HEK293 (cell line): ENCODE data around the gene NOX1.

Source experiments
- CTCF ChIA-PET: fragments of 350-600 bp; formaldehyde crosslinking; extraction: SDS; loops from one replicate; lab custom pipeline; 2021; ENCODE audit warnings: antibody characterized with exemption; lab: Yijun Ruan, JAX
- POLR2A ChIA-PET: fragments of 300-600 bp; formaldehyde crosslinking; extraction: SDS; loops from one replicate; lab custom pipeline; 2020; ENCODE audit warnings: antibody characterized with exemption, inconsistent platforms; lab: Yijun Ruan, JAX
- H3K27ac ChIP-seq: fragments of 200-500 bp; sonication (Bioruptor generic); 2 replicates; pipeline ENCODE4 v1.5.1; 2014; ENCODE audit warnings: low read depth, low read length, control low read depth, inconsistent platforms; ENCODE audit errors: extremely low read depth
- H3K36me3 ChIP-seq, 2 experiments: fragments of 200-500 bp in 1 of 2; sonication (Bioruptor generic) in 1 of 2; 1 replicate in 1 of 2; 2 replicates in 1 of 2; pipeline ENCODE4 v1.5.1; 2014 to 2017; ENCODE audit warnings: inconsistent platforms in 2 of 2, low read length in 2 of 2; ENCODE audit not compliant: control insufficient read depth in 2 of 2, insufficient read depth in 1 of 2
- H3K4me1 ChIP-seq: fragments of 200-500 bp; sonication (Bioruptor generic); 2 replicates; pipeline ENCODE4 v1.5.1; 2014; ENCODE audit warnings: mild to moderate bottlenecking, low read length, inconsistent platforms; ENCODE audit not compliant: control insufficient read depth, insufficient read depth
- H3K4me3 ChIP-seq: 2 replicates; pipeline ENCODE4 v1.5.1; 2011; ENCODE audit warnings: low read depth, mild to moderate bottlenecking, control low read depth, low read length, moderate library complexity
- H3K9me3 ChIP-seq: fragments of 200-500 bp; sonication (Bioruptor generic); 2 replicates; pipeline ENCODE4 v1.5.1; 2014; ENCODE audit warnings: low read depth, low read length, inconsistent platforms; ENCODE audit not compliant: control insufficient read depth, insufficient read depth
- HIC1 ChIP-seq: fragments of 450-650 bp; formaldehyde crosslinking; IDR thresholded peaks from 2 replicates; pipeline ENCODE4 v1.5.1; 2016; ENCODE audit warnings: missing biosample characterization, missing genetic modification characterization
- KLF16 ChIP-seq: fragments of 450-650 bp; formaldehyde crosslinking; IDR thresholded peaks from 2 replicates; pipeline ENCODE4 v1.5.1; 2017; ENCODE audit warnings: missing biosample characterization, missing genetic modification characterization
- PRDM10 ChIP-seq: fragments of 450-650 bp; formaldehyde crosslinking; IDR thresholded peaks from 2 replicates; pipeline ENCODE4 v1.5.1; 2016; ENCODE audit warnings: missing biosample characterization, missing genetic modification characterization
- SP2 ChIP-seq: fragments of 450-650 bp; formaldehyde crosslinking; IDR thresholded peaks from 2 replicates; pipeline ENCODE4 v1.5.1; 2016; ENCODE audit warnings: missing biosample characterization, missing genetic modification characterization
- SP7 ChIP-seq: fragments of 450-650 bp; formaldehyde crosslinking; IDR thresholded peaks from 2 replicates; pipeline ENCODE4 v1.5.1; 2016; ENCODE audit warnings: missing biosample characterization, missing genetic modification characterization
- TCF7L2 ChIP-seq: IDR thresholded peaks from 2 replicates; pipeline ENCODE4 v1.6.1; 2011; ENCODE audit warnings: low read depth, mild to moderate bottlenecking, inconsistent platforms, low read length, moderate library complexity, borderline replicate concordance
- YY1 ChIP-seq: fragments of 450-650 bp; formaldehyde crosslinking; IDR thresholded peaks from 2 replicates; pipeline ENCODE4 v1.5.1; 2018; ENCODE audit warnings: missing biosample characterization, missing genetic modification characterization
- ZBTB11 ChIP-seq: fragments of 450-650 bp; formaldehyde crosslinking; conservative IDR thresholded peaks from 2 replicates; pipeline ENCODE4 v1.5.1; 2016; ENCODE audit warnings: low read depth, missing biosample characterization, missing genetic modification characterization
- ZBTB17 ChIP-seq: fragments of 450-650 bp; formaldehyde crosslinking; IDR thresholded peaks from 2 replicates; pipeline ENCODE4 v1.5.1; 2016; ENCODE audit warnings: missing biosample characterization, missing genetic modification characterization
- ZBTB20 ChIP-seq: fragments of 450-650 bp; formaldehyde crosslinking; IDR thresholded peaks from 2 replicates; pipeline ENCODE4 v1.5.1; 2016; ENCODE audit warnings: missing biosample characterization, missing genetic modification characterization
- ZBTB26 ChIP-seq: fragments of 450-650 bp; formaldehyde crosslinking; optimal IDR thresholded peaks from 2 replicates; pipeline ENCODE3; 2016; ENCODE audit warnings: missing biosample characterization, mild to moderate bottlenecking, missing genetic modification characterization
- ZBTB8A ChIP-seq: fragments of 450-650 bp; formaldehyde crosslinking; IDR thresholded peaks from 2 replicates; pipeline ENCODE4 v1.5.1; 2016; ENCODE audit warnings: missing biosample characterization, missing genetic modification characterization
- ZNF121 ChIP-seq: fragments of 450-650 bp; formaldehyde crosslinking; IDR thresholded peaks from 2 replicates; pipeline ENCODE4 v1.5.1; 2016; ENCODE audit warnings: missing biosample characterization, missing genetic modification characterization
- ZNF341 ChIP-seq: fragments of 450-650 bp; formaldehyde crosslinking; IDR thresholded peaks from 2 replicates; pipeline ENCODE4; 2016; ENCODE audit warnings: low read depth, missing biosample characterization, missing genetic modification characterization
- ZNF501 ChIP-seq: fragments of 450-650 bp; formaldehyde crosslinking; IDR thresholded peaks from 2 replicates; pipeline ENCODE4 v1.5.1; 2016; ENCODE audit warnings: missing biosample characterization, missing genetic modification characterization
- ZNF518A ChIP-seq: fragments of 450-650 bp; formaldehyde crosslinking; conservative IDR thresholded peaks from 2 replicates; pipeline ENCODE4 v1.5.1; 2016; ENCODE audit warnings: low read depth, missing biosample characterization, missing genetic modification characterization
- ZNF561 ChIP-seq: fragments of 450-650 bp; IDR thresholded peaks from 2 replicates; pipeline ENCODE4 v1.5.1; 2018; ENCODE audit warnings: missing biosample characterization, missing genetic modification characterization, borderline replicate concordance
- ZXDB ChIP-seq: fragments of 450-650 bp; formaldehyde crosslinking; IDR thresholded peaks from 2 replicates; pipeline ENCODE4 v1.5.1; 2016; ENCODE audit warnings: missing biosample characterization, missing genetic modification characterization

NOX1 gene

GRCh38 chrX:100819837-100820666 is 54.1 kb downstream of the NOX1 start, which contains the start of gene CSTF2:
CSTF2 (plus strand) TSS chrX:100820391; CDS start chrX:100820417, 26 bp downstream.
- CTCF ChIA-PET = interaction anchor here (0.7 to 1.0 kb wide), 3 partner anchors 10 to 407 kb away, joined by 3 to 4 read pairs (median 3); no protein-coding TSS in a partner anchor
- H3K4me3 ChIP-seq = peak within 1 kb of the TSS; percentile 72
- peak; percentile 31; the same call in 1 of the 2 replicates for TF ChIP-seq ZNF341 (tag by site-specific recombination)
- 0 out of 2 replicates have a peak, but pooled peaks have one; percentile 14 for TF ChIP-seq ZXDB (tag by site-specific recombination)
- 0 out of 2 replicates have a peak, but pooled peaks have one; percentile 14 for TF ChIP-seq KLF16 (tag by site-specific recombination)
- peak; percentile 58; the same call in 1 of the 2 replicates for TF ChIP-seq TCF7L2
- TF ChIP-seq SP2 (tag by site-specific recombination) = peak; percentile 83
- TF ChIP-seq ZBTB17 = peak; percentile 40; the same call in 1 of the 2 replicates
- peak; percentile 31; the same call in 1 of the 2 replicates for TF ChIP-seq SP7
- TF ChIP-seq YY1 (tag by site-specific recombination) = peak; percentile 74
- TF ChIP-seq ZBTB20 (tag by site-specific recombination) = peak; percentile 38; the same call in 1 of the 2 replicates
- TF ChIP-seq ZNF121 (tag by site-specific recombination) = peak; percentile 83
- peak; percentile 45 for TF ChIP-seq ZBTB26
- TF ChIP-seq ZNF561 (tag by site-specific recombination) = peak; percentile 24; the same call in 1 of the 2 replicates
- no peak for TF ChIP-seq HIC1 (tag by site-specific recombination)
- TF ChIP-seq ZBTB8A (tag by site-specific recombination) = no peak
- no peak; the same call in 1 of the 2 replicates for TF ChIP-seq ZNF501 (tag by site-specific recombination)
- TF ChIP-seq ZBTB11 (tag by site-specific recombination) = peak; percentile 97
- TF ChIP-seq ZNF518A (tag by site-specific recombination) = peak; percentile 93
- TF ChIP-seq PRDM10 (tag by site-specific recombination) = peak; percentile 73; the same call in 1 of the 2 replicates

More at GRCh38 chrX:100819837-100820666, 54.1 kb downstream of the NOX1 start, which contains the start of gene CSTF2:
- Histone ChIP-seq H3K27ac (no peak within 1 kb of the TSS; the same call in 1 of the 2 replicates), H3K9me3 (no peaks in the 10 kb centered on the region), H3K36me3 (peaks cover 24 to 31% of the 10 kb centered on the region in 2 experiments; a peak in 2 of 3 replicates), H3K4me1 (no peaks in the 10 kb centered on the region)
- POLR2A ChIA-PET = interaction anchor here (0.6 to 1.3 kb wide), 3 partner anchors 198 to 278 kb away, joined by 3 to 4 read pairs (median 3); partner anchors contain the start of gene CENPI
